WTC11 (cell line): ENCODE data around the gene GSG1L. TPM values are rescaled to one million over a fixed set of nuclear protein-coding genes. Genes with fewer than 3 reads are reported as not detected.

Experiments used
- ATAC-seq: fragments of 200-7000 bp; cut with Tn5 transposase; 2 replicates; pipeline ENCODE4 v1.10.0; 2021; ENCODE audit warnings: mild to moderate bottlenecking, moderate library complexity
- CTCF ChIA-PET: fragments of 300-600 bp; sonication (Branson Sonifier 250); formaldehyde crosslinking; loops from one replicate; lab custom pipeline; 2021; ENCODE audit warnings: antibody characterized with exemption; lab: Charles Lee
- POLR2A ChIA-PET: fragments of 350-600 bp; sonication (Branson Sonifier 250); formaldehyde crosslinking; loops from one replicate; lab custom pipeline; 2021; ENCODE audit warnings: antibody characterized with exemption; lab: Charles Lee
- DNase-seq: peaks from one replicate; pipeline ENCODE4 v3.0.0; 2021; ENCODE audit warnings: low spot score
- H3K27ac Mint-ChIP-seq: 2 replicates; pipeline ENCODE4 v1.8.0; 2021; ENCODE audit warnings: mixed read lengths
- H3K27me3 Mint-ChIP-seq: 2 replicates; pipeline ENCODE4 v1.8.0; 2021; ENCODE audit warnings: low read depth, mild to moderate bottlenecking, moderate library complexity, mixed read lengths
- H3K36me3 Mint-ChIP-seq: 2 replicates; pipeline ENCODE4 v1.8.0; 2021; ENCODE audit warnings: mixed read lengths
- H3K4me1 Mint-ChIP-seq: 2 replicates; pipeline ENCODE4 v1.8.0; 2022; ENCODE audit warnings: mixed read lengths
- H3K4me3 Mint-ChIP-seq: 2 replicates; pipeline ENCODE4 v1.8.0; 2021; ENCODE audit warnings: mild to moderate bottlenecking, moderate library complexity, mixed read lengths
- H3K9me3 Mint-ChIP-seq: 2 replicates; pipeline ENCODE4 v1.8.0; 2021; ENCODE audit warnings: mixed read lengths
- AFF4 ChIP-seq: sonication (generic); formaldehyde crosslinking; IDR thresholded peaks from 2 replicates; pipeline ENCODE4 v1.8.1; 2023; ENCODE audit warnings: mild to moderate bottlenecking, missing genetic modification reagents, borderline replicate concordance
- AR ChIP-seq: fragments of 250-450 bp; sonication (Bioruptor Pico); IDR thresholded peaks from 2 replicates; pipeline ENCODE4 v1.9.0; 2021; ENCODE audit warnings: mild to moderate bottlenecking
- ATF1 ChIP-seq: sonication (generic); formaldehyde crosslinking; IDR thresholded peaks from 2 replicates; pipeline ENCODE4 v1.8.1; 2023; ENCODE audit warnings: mild to moderate bottlenecking, moderate library complexity, missing genetic modification reagents
- CDX4 ChIP-seq: fragments of 250-450 bp; sonication (Bioruptor Pico); IDR thresholded peaks from 2 replicates; pipeline ENCODE4 v1.9.0; 2021; ENCODE audit warnings: moderate library complexity, mild to moderate bottlenecking, inconsistent platforms, borderline replicate concordance
- E2F1 ChIP-seq: sonication (generic); formaldehyde crosslinking; IDR thresholded peaks from 2 replicates; pipeline ENCODE4 v1.8.0; 2022; ENCODE audit warnings: mild to moderate bottlenecking, missing genetic modification reagents
- GABPB1 ChIP-seq: sonication (generic); formaldehyde crosslinking; IDR thresholded peaks from 2 replicates; pipeline ENCODE4 v1.8.1; 2023; ENCODE audit warnings: mild to moderate bottlenecking, missing genetic modification reagents
- NR2C2 ChIP-seq: sonication (generic); formaldehyde crosslinking; IDR thresholded peaks from 2 replicates; pipeline ENCODE4 v1.8.0; 2022; ENCODE audit warnings: mild to moderate bottlenecking, missing genetic modification reagents
- RORB ChIP-seq: fragments of 250-450 bp; sonication (Bioruptor Pico); IDR thresholded peaks from 2 replicates; pipeline ENCODE4 v1.9.0; 2021; ENCODE audit warnings: mild to moderate bottlenecking
- ZNF281 ChIP-seq: sonication (generic); formaldehyde crosslinking; IDR thresholded peaks from 2 replicates; pipeline ENCODE4 v1.8.0; 2023; ENCODE audit warnings: mild to moderate bottlenecking, missing genetic modification reagents
- ZNF423 ChIP-seq: fragments of 250-450 bp; sonication (Bioruptor Pico); IDR thresholded peaks from 2 replicates; pipeline ENCODE4 v2.1.2; 2022; ENCODE audit warnings: mild to moderate bottlenecking, moderate library complexity
- total RNA-seq: library from RNA; stranded (reverse); gene quantifications from 3 replicates; pipeline ENCODE4 v1.2.3, GENCODE V29; 2021

GSG1L gene
- total RNA-seq, 1 experiment from 2014 or later, result 0.28 TPM

- peaks cover 14% of the 10 kb centered on the region for H3K4me1 Mint-ChIP-seq
- no peaks in the 10 kb centered on the region for H3K9me3 Mint-ChIP-seq
- TF ChIP-seq ZNF423 (no peak), E2F1 (CRISPR knock-in tag) (no peak), CDX4 (CRISPR knock-in tag) (no peak), AR (no peak), AFF4 (no peak)
- no peak overlapping the region for H3K27ac Mint-ChIP-seq
- ChIA-PET POLR2A (no interaction called here), CTCF (interaction anchor here (1.1 to 3.3 kb wide), 4 partner anchors 22 to 119 kb away, joined by 3 to 14 read pairs (median 6); no protein-coding TSS in a partner anchor)
- no peak overlapping the region for H3K4me3 Mint-ChIP-seq
- H3K27me3 Mint-ChIP-seq, result no peaks in the 10 kb centered on the region
- DNase-seq (no peak), ATAC-seq (no peak)
- H3K36me3 Mint-ChIP-seq, result peaks cover under 1% of the 10 kb centered on the region; the same call in 1 of the 2 replicates
These were observed 305.0 kb downstream of the GSG1L start for GRCh38 chr16:27758544-27758943.

- CTCF ChIA-PET, result interaction anchor here (1.6 to 3.5 kb wide), 4 partner anchors 24 to 117 kb away, joined by 5 to 14 read pairs (median 6); no protein-coding TSS in a partner anchor
- H3K9me3 Mint-ChIP-seq, result no peaks in the 10 kb centered on the region
- no peak for TF ChIP-seq ZNF423
- TF ChIP-seq RORB (CRISPR knock-in tag), result no peak
- TF ChIP-seq NR2C2 (CRISPR knock-in tag), result no peak
- no peak for TF ChIP-seq GABPB1 (CRISPR knock-in tag)
- TF ChIP-seq ATF1 (CRISPR knock-in tag), result no peak
- TF ChIP-seq ZNF281 (CRISPR knock-in tag), result no peak
- TF ChIP-seq, all 79 proteins: peak for 0
- Mint-ChIP-seq H3K27ac (no peak overlapping the region), H3K4me3 (no peak overlapping the region), H3K4me1 (peaks cover 17% of the 10 kb centered on the region), H3K27me3 (no peaks in the 10 kb centered on the region), H3K36me3 (no peaks in the 10 kb centered on the region)
- DNase-seq (no peak), ATAC-seq (no peak)
- POLR2A ChIA-PET, result no interaction called here
These were observed 307.1 kb downstream of the GSG1L start for GRCh38 chr16:27756206-27756970.
